Measurements from ENCODE around the gene KIFC3. TPM values are rescaled to one million over a fixed set of nuclear protein-coding genes. Genes with fewer than 3 reads are reported as not detected.
A peak's percentile ranks its signal among the peaks of the same experiment; 100 is the strongest.

Gene KIFC3
- total RNA-seq, 4 donors from 2014 or later = 111 to 219 (median 153) TPM

DNA sequence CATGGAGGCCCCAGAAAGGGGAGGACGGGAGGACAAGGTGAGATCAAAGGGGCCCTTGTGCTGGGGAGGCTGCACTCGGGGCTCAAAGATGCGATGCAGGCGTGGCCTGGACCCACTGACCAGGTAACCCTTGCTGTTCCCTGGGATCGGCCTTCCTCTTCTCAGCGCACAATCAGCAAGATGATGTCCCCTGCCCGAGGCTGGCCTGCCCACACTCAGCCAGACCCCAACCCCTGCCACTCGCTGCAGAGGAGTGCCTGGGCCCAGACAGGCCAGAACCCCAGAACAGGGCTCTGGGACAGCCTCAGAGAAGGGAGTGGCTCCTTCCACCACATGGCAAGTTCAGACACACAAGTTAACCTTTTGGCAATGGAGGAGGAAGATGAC, 14.8 kb downstream of the KIFC3 start:
- 62% methylated on average over 8 of the region's 8 CpGs for WGBS
- no peak for DNase-seq (ENCODE audit: low spot score in 2 of 2)

GRCh38 chr16:57786632-57787518, 15.4 kb downstream of the KIFC3 start:
- Histone ChIP-seq H3K27me3 (no peaks in the 10 kb centered on the region), H3K4me3 (no peak overlapping the region), H3K4me1 (peaks cover 21% of the 10 kb centered on the region), H3K9me3 (no peaks in the 10 kb centered on the region), H3K36me3 (peaks cover 48% of the 10 kb centered on the region), H3K27ac (no peak overlapping the region)
- no peak for TF ChIP-seq POLR2A (IDR thresholded peaks at IDR 0.05)
- TF ChIP-seq EP300 (IDR thresholded peaks at IDR 0.05) = no peak
- no peak for TF ChIP-seq CTCF (IDR thresholded peaks at IDR 0.05)
- TF ChIP-seq POLR2AphosphoS5 (IDR thresholded peaks at IDR 0.05) = no peak
- peak in 1 of 2 donors; percentile 75 for DNase-seq (ENCODE audit: low spot score in 2 of 2)
- 60% methylated on average over 11 of the region's 26 CpGs for WGBS

More for the DNA sequence above, 14.8 kb downstream of the KIFC3 start:
- TF ChIP-seq POLR2A (IDR thresholded peaks at IDR 0.05) (no peak), CTCF (IDR thresholded peaks at IDR 0.05) (no peak)
- Histone ChIP-seq H3K36me3 (peaks cover 52% of the 10 kb centered on the region), H3K4me1 (peaks cover 21% of the 10 kb centered on the region), H3K4me3 (no peak overlapping the region), H3K27ac (no peak overlapping the region), H3K9me3 (no peaks in the 10 kb centered on the region), H3K27me3 (no peaks in the 10 kb centered on the region)

DNA sequence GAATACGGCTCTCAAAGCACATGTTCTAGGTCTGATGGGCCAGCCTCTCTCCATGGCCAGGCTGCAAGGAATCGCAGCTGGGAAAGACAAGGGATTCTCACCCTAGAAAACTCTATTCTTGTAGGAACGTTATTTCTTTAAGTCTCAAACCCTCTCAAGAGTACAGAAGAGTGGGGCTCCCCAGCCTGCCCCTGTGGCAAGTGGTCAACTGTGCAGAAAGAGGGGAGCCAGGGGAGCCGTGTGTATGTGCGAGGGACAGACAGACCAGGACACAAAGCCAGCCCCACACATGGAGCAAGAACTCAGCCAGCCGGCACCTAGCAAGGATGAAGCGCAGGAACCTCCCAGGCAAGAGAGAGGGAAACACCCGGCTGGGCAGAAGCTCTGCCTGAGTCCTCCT, 16.4 kb downstream of the KIFC3 start:
- no peak for DNase-seq (ENCODE audit: low spot score in 2 of 2)
- Histone ChIP-seq H3K36me3 (peaks cover 38% of the 10 kb centered on the region), H3K9me3 (no peaks in the 10 kb centered on the region), H3K4me1 (peaks cover 21% of the 10 kb centered on the region), H3K4me3 (no peak overlapping the region), H3K27ac (no peak overlapping the region), H3K27me3 (no peaks in the 10 kb centered on the region)
- 93% methylated on average over 8 of the region's 8 CpGs for WGBS
- TF ChIP-seq POLR2A (IDR thresholded peaks at IDR 0.05) (no peak), POLR2AphosphoS5 (IDR thresholded peaks at IDR 0.05) (no peak), EP300 (IDR thresholded peaks at IDR 0.05) (no peak), CTCF (IDR thresholded peaks at IDR 0.05) (no peak)

DNA sequence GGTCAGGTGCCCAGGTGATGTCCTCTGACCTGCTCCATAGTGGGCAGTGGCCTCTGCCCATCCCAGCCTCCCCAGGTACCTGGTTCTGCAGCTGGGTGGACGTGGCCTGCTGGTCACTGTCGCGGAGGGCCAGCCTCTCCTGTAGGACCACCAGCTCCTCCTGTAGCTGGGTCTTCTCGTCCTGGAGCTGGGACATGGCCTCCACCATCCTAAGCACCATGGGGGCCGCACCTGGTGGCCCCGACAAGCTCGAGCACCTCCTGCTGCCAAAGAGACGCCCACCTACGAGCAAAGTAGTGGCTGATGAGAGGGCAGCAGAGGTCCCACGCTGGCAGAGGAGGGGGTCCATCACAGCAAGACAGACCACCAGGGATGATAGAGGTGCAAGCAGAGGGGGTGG, 16.9 kb downstream of the KIFC3 start:
- H3K27me3 ChIP-seq = no peaks in the 10 kb centered on the region
- H3K9me3 ChIP-seq = no peaks in the 10 kb centered on the region
- WGBS = 95% methylated on average over 4 of the region's 10 CpGs
- peaks cover 33% of the 10 kb centered on the region for H3K36me3 ChIP-seq
- H3K4me1 ChIP-seq = peaks cover 21% of the 10 kb centered on the region
- no peak overlapping the region for H3K27ac ChIP-seq
- no peak for TF ChIP-seq POLR2AphosphoS5 (IDR thresholded peaks at IDR 0.05)
- no peak for TF ChIP-seq CTCF (IDR thresholded peaks at IDR 0.05)
- no peak for TF ChIP-seq POLR2A (IDR thresholded peaks at IDR 0.05)
- H3K4me3 ChIP-seq = no peak overlapping the region
- no peak for DNase-seq (ENCODE audit: low spot score in 2 of 2)

- H3K27me3 ChIP-seq = no peaks in the 10 kb centered on the region
- H3K27ac ChIP-seq = no peak overlapping the region
- peaks cover 21% of the 10 kb centered on the region for H3K4me1 ChIP-seq
- 86% methylated on average over 4 of the region's 7 CpGs for WGBS
- DNase-seq (ENCODE audit: low spot score in 2 of 2) = no peak
- TF ChIP-seq CTCF (IDR thresholded peaks at IDR 0.05) (no peak), POLR2AphosphoS5 (IDR thresholded peaks at IDR 0.05) (no peak), EP300 (IDR thresholded peaks at IDR 0.05) (no peak), POLR2A (IDR thresholded peaks at IDR 0.05) (no peak)
- H3K4me3 ChIP-seq = no peak overlapping the region
- no peaks in the 10 kb centered on the region for H3K9me3 ChIP-seq
- H3K36me3 ChIP-seq = peaks cover 32% of the 10 kb centered on the region
Measured at GRCh38 chr16:57784334-57784733, 18.0 kb downstream of the KIFC3 start.
